IgD-negative memory B cell (primary cell): ENCODE results near the gene GBP1. TPM values are rescaled to one million over a fixed set of nuclear protein-coding genes. Genes with fewer than 3 reads are reported as not detected.
A peak's percentile ranks its signal among the peaks of the same experiment; 100 is the strongest.
"Not testable (repeated sequence)": the region's sequence is repeated elsewhere in the genome, so short reads cannot be mapped to it uniquely, and the experiment has no call there.

Experiments
- H3K27ac Mint-ChIP-seq, 3 donors: one replicate each; pipeline ENCODE4 v1.8.0; 2020 to 2022; ENCODE audit warnings: mild to moderate bottlenecking in 3 of 3, mixed read lengths in 3 of 3, moderate library complexity in 1 of 3
- H3K27me3 Mint-ChIP-seq: one replicate; pipeline ENCODE4 v1.8.0; 2021; ENCODE audit warnings: mixed read lengths
- H3K36me3 Mint-ChIP-seq: one replicate; pipeline ENCODE4 v1.8.0; 2020; ENCODE audit warnings: mild to moderate bottlenecking, mixed read lengths
- H3K4me1 Mint-ChIP-seq, 3 donors: one replicate each; pipeline ENCODE4 v1.8.0; 2020 to 2022; ENCODE audit warnings: mixed read lengths in 3 of 3, mild to moderate bottlenecking in 1 of 3
- H3K4me3 Mint-ChIP-seq, 4 donors: one replicate each; pipeline ENCODE4 v1.8.0; 2020 to 2022; ENCODE audit warnings: mild to moderate bottlenecking in 4 of 4, mixed read lengths in 4 of 4, moderate library complexity in 3 of 4
- H3K9me3 Mint-ChIP-seq, 3 donors: one replicate each; pipeline ENCODE4 v1.8.0; 2020 to 2021; ENCODE audit warnings: mixed read lengths in 3 of 3, mild to moderate bottlenecking in 1 of 3
- polyA plus RNA-seq: library from polyadenylated mRNA; unstranded; fragments of 300-500 nt; fragmentation: Illumina TruSeq; gene quantifications from one replicate; pipeline ENCODE4 v1.2.3, GENCODE V29; 2021

GBP1 gene
- 9.3 TPM for polyA plus RNA-seq

- H3K4me1 Mint-ChIP-seq, result peaks cover 22 to 43% (median 36%) of the 10 kb centered on the region in 3 donors
Observed at GRCh38 chr1:89065079-89065868, at the start of gene GBP1. TSS of gene GBP1 (minus strand) at chr1:89065208. CDS start at chr1:89063234, 1,974 bp downstream.

DNA sequence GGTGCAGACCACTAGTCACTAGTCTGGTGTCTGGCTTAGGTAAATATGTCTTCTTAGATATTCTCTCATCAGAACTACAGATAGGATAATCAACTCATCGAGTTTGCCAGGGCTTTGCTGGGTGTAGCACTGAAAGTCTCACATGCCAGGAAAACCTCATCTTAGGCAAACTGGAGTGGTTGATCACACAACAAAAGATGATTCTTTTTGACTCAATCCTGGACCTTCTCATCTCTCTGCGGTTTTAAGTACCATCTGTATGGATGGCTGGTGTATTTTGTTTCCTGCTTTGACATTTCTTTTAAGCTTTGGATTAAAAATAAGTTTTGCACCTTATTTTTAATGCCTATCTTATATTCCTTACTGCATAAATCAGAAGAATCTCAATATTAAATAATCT lies 49.7 kb upstream of the GBP1 start:
- peaks cover 3% of the 10 kb centered on the region for H3K36me3 Mint-ChIP-seq
- no peaks in the 10 kb centered on the region for H3K9me3 Mint-ChIP-seq
- H3K4me1 Mint-ChIP-seq, result no peaks in the 10 kb centered on the region
- no peak overlapping the region for H3K27ac Mint-ChIP-seq
- no peaks in the 10 kb centered on the region for H3K27me3 Mint-ChIP-seq
- H3K4me3 Mint-ChIP-seq, result no peak overlapping the region

More at GRCh38 chr1:89065079-89065868, at the start of gene GBP1:
- Mint-ChIP-seq H3K9me3 (no peaks in the 10 kb centered on the region), H3K4me3 (peak within 1 kb of the TSS; percentile 82 to 95 (median 94)), H3K27me3 (no peaks in the 10 kb centered on the region), H3K36me3 (peaks cover 5% of the 10 kb centered on the region), H3K27ac (peak within 1 kb of the TSS; percentile 21 to 92 (median 67))

DNA sequence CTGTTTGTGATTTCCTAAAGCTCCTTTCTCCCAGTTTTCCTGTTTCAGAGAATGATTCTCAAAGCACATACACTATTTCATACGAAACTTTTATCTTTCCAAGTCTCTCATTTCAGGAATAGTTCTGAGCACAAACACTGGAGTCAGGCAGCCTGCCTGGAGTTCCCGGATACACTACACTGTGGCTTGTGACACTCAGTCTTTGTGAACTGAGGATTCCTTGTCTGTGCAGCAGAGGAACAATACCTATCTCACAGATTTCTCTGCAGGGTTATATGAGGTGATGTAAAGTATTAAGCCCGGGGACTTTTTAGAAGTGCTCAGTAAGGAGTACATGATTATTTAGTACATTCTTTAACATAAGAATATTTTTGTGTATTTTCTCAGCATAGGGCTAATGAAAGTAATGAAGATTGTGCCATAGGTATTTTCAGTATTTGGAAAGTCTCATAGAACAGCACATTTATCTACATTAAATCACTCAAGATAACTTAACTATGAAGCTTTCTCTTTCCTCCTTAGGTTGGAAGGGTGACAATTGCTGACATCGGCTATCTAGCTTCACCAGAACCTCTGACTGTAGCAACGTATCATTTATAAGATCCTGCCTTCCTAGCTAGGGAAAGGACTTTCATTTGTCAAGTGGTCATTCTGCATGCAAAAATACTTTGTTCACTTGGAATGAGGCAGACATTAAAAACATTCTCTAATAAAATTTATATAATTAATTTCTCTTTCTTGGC lies 48.0 kb upstream of the GBP1 start:
- Mint-ChIP-seq H3K4me3 (no peak overlapping the region), H3K27ac (no peak overlapping the region), H3K27me3 (no peaks in the 10 kb centered on the region), H3K9me3 (no peaks in the 10 kb centered on the region), H3K36me3 (peaks cover 6% of the 10 kb centered on the region), H3K4me1 (no peaks in the 10 kb centered on the region)

GRCh38 chr1:89104687-89105086 lies 39.7 kb upstream of the GBP1 start:
- Mint-ChIP-seq H3K4me3 (no peak overlapping the region), H3K27ac (no peak overlapping the region), H3K9me3 (no peaks in the 10 kb centered on the region), H3K27me3 (peaks cover 4% of the 10 kb centered on the region), H3K36me3 (peaks cover 9% of the 10 kb centered on the region), H3K4me1 (peaks cover 0 to 1% (median 0%) of the 10 kb centered on the region in 3 donors)

GRCh38 chr1:89104147-89104546 lies 39.1 kb upstream of the GBP1 start:
- no peak overlapping the region for H3K4me3 Mint-ChIP-seq
- peaks cover 9% of the 10 kb centered on the region for H3K36me3 Mint-ChIP-seq
- peaks cover 4% of the 10 kb centered on the region for H3K27me3 Mint-ChIP-seq
- H3K9me3 Mint-ChIP-seq, result peaks cover 0 to 2% (median 0%) of the 10 kb centered on the region in 3 donors
- no peak overlapping the region for H3K27ac Mint-ChIP-seq
- peaks cover 0 to 1% (median 0%) of the 10 kb centered on the region in 3 donors for H3K4me1 Mint-ChIP-seq

DNA sequence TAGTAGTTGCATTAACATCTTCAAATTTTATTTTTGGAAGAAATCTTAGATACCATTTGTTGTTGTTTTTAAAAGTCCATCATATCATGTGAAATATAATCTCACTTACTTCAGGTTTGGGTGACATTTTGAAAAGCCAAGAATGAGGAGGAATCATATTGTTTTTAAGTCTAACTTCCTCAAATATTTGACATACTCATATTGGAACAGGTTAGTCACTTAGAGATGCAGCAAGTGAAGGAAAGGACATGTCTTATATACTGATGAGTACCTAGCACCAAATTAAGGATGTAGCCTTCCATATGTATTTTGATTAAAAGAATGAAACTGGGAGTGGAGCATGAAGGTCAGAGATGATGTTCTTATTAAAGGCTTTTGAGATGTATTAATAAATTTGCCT lies 37.0 kb upstream of the GBP1 start:
- H3K36me3 Mint-ChIP-seq, result peaks cover 5% of the 10 kb centered on the region
- H3K9me3 Mint-ChIP-seq, result peaks cover 2 to 4% (median 2%) of the 10 kb centered on the region in 3 donors
- peaks cover 4% of the 10 kb centered on the region for H3K27me3 Mint-ChIP-seq
- peaks cover 0 to 1% (median 0%) of the 10 kb centered on the region in 3 donors for H3K4me1 Mint-ChIP-seq
- no peak overlapping the region for H3K27ac Mint-ChIP-seq
- no peak overlapping the region for H3K4me3 Mint-ChIP-seq

DNA sequence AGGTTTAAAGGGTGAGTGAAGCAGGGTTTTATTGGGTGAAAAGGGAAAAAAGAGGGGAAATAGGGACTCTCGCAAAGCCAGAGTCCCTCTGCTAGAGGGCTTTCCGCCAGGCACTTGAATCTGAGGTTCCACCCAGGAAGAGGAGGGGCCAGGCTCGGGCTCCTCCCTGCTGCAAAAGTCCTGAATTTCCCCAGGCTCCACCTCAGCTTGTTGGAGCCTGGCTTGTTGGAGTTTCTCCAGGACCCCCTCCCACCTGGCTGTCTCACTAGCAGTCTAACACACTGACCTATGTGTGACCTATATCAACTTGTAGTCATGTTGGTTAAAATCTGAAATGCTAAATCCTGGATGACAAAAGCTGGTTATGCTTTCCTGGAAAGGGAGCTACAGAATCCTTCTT lies 35.4 kb upstream of the GBP1 start:
- no peak overlapping the region for H3K27ac Mint-ChIP-seq
- H3K36me3 Mint-ChIP-seq, result no peaks in the 10 kb centered on the region

GRCh38 chr1:89098857-89099256 lies 33.8 kb upstream of the GBP1 start:
- no peaks in the 10 kb centered on the region for H3K4me1 Mint-ChIP-seq
- H3K4me3 Mint-ChIP-seq, result no peak overlapping the region
- no peaks in the 10 kb centered on the region for H3K36me3 Mint-ChIP-seq
- H3K27ac Mint-ChIP-seq, result no peak overlapping the region
- peaks cover 2 to 12% (median 4%) of the 10 kb centered on the region in 3 donors for H3K9me3 Mint-ChIP-seq
- peaks cover 4% of the 10 kb centered on the region for H3K27me3 Mint-ChIP-seq

More for the DNA sequence above, 35.4 kb upstream of the GBP1 start:
- no peak overlapping the region for H3K4me3 Mint-ChIP-seq
- peaks cover 2 to 12% (median 4%) of the 10 kb centered on the region in 3 donors for H3K9me3 Mint-ChIP-seq
- H3K27me3 Mint-ChIP-seq, result peaks cover 4% of the 10 kb centered on the region
- H3K4me1 Mint-ChIP-seq, result no peaks in the 10 kb centered on the region

GRCh38 chr1:89095737-89096136 lies 30.7 kb upstream of the GBP1 start:
- H3K27ac Mint-ChIP-seq, result no peak overlapping the region
- H3K4me3 Mint-ChIP-seq, result no peak overlapping the region
- peaks cover 2 to 12% (median 4%) of the 10 kb centered on the region in 3 donors for H3K9me3 Mint-ChIP-seq
- H3K4me1 Mint-ChIP-seq, result no peaks in the 10 kb centered on the region
- peaks cover under 1% of the 10 kb centered on the region for H3K36me3 Mint-ChIP-seq
- H3K27me3 Mint-ChIP-seq, result peaks cover 2% of the 10 kb centered on the region

DNA sequence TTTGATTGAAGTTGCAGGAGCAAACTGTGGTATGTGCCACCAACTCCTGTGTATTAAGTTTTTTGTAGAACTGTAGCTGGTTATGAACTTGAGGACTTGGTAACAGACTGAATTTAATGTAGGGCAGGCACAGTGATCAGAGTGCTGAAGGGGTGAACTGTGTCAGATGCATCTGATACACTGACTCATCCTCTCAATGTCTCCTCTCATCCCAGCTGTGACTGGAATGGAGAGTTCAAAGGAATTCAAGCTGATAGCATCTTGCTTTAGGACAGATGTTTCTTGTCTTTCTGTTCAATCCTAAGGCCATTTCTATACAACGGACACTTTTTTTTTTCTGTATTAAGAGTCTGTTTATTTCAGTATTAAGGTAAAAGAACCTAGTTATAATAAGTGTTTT lies 25.0 kb upstream of the GBP1 start:
- Mint-ChIP-seq H3K27me3 (peaks cover 2% of the 10 kb centered on the region), H3K36me3 (peaks cover 2% of the 10 kb centered on the region), H3K27ac (no peak overlapping the region)

DNA sequence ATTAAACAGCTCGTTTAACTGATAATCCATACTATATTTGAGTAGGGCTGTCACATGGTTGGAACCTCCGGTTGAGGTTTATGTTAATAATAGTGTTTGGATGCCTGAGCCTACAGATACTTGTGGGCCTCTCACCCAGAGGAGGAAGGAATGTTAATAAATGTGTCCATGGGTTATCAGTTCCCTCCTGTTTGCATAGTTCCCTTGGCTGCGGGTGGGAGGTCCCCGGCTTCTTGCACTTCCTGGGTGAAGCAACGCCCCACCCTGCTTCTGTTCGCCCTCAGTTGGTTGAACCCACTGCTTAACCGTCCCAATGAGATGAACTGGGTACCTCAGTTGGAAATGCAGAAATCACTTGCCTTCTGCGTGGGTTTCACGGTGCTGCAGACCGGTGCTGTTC lies 23.6 kb upstream of the GBP1 start:
- peaks cover 0 to 2% (median 0%) of the 10 kb centered on the region in 3 donors for H3K4me1 Mint-ChIP-seq
- peaks cover 2% of the 10 kb centered on the region for H3K36me3 Mint-ChIP-seq
- no peak overlapping the region for H3K27ac Mint-ChIP-seq

More for the DNA sequence above, 25.0 kb upstream of the GBP1 start:
- Mint-ChIP-seq H3K4me1 (no peaks in the 10 kb centered on the region), H3K9me3 (no peaks in the 10 kb centered on the region), H3K4me3 (no peak overlapping the region)

GRCh38 chr1:89087241-89087640 lies 22.2 kb upstream of the GBP1 start:
- Mint-ChIP-seq H3K9me3 (peaks cover 0 to 7% (median 0%) of the 10 kb centered on the region in 3 donors), H3K4me1 (peaks cover 0 to 2% (median under 1%) of the 10 kb centered on the region in 3 donors), H3K4me3 (no peak overlapping the region), H3K36me3 (peaks cover 2% of the 10 kb centered on the region), H3K27me3 (peaks cover under 1% of the 10 kb centered on the region), H3K27ac (no peak overlapping the region)

More for the DNA sequence above, 23.6 kb upstream of the GBP1 start:
- peaks cover 2% of the 10 kb centered on the region for H3K27me3 Mint-ChIP-seq
- H3K9me3 Mint-ChIP-seq, result peaks cover 0 to 7% (median 0%) of the 10 kb centered on the region in 3 donors
- no peak overlapping the region for H3K4me3 Mint-ChIP-seq

DNA sequence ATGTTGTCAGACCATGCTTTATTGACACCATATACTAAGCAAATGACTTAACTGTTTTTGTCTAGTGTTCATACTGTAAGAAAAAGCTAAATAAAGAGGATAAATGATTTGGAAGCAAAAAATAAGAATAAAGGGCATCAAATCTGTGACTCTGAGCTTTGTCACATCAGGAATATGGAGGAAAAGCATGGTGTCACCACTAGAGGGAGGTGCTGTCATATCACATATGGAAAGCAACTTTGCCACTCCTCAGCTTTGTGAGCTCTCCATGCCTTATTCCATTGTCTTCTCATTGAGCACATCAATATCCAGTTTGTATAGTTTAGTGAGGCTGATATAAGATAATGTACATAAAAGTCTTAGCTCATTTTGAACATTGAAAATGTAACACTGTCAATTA lies 20.8 kb upstream of the GBP1 start:
- Mint-ChIP-seq H3K27me3 (no peaks in the 10 kb centered on the region), H3K27ac (no peak overlapping the region), H3K36me3 (peaks cover 2% of the 10 kb centered on the region), H3K4me3 (no peak overlapping the region), H3K9me3 (peaks cover 0 to 7% (median 0%) of the 10 kb centered on the region in 3 donors), H3K4me1 (peaks cover 4 to 12% (median 6%) of the 10 kb centered on the region in 3 donors)

DNA sequence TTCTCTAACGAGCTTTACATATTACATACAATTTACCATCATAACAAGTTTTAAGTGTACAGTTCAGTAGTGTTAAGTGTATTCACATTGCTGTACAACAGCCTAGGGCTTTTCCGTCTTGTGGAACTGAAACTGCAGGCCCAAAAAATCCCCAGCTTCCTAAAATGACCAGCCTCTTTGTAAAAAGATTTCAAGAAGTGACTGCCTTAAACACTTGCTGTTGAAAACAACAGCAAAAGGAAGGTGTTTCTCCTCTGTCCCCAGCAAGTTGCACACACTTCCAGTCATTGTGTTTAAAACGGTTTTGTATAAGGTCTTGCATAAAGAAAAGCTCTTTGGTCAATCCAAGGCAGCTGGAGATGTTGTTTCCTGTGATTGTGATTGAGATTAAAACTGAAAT lies 16.0 kb upstream of the GBP1 start:
- peak overlapping the region in 1 of 3 donors; percentile 94 for H3K27ac Mint-ChIP-seq
- peaks cover 2% of the 10 kb centered on the region for H3K36me3 Mint-ChIP-seq
- H3K27me3 Mint-ChIP-seq, result no peaks in the 10 kb centered on the region
- H3K9me3 Mint-ChIP-seq, result peaks cover 2 to 15% (median 2%) of the 10 kb centered on the region in 3 donors
- H3K4me3 Mint-ChIP-seq, result peak overlapping the region in 1 of 4 donors; percentile 61
- H3K4me1 Mint-ChIP-seq, result peaks cover 4 to 17% (median 7%) of the 10 kb centered on the region in 3 donors

- Mint-ChIP-seq H3K27ac (peak overlapping the region in 1 of 3 donors; percentile 94), H3K4me1 (peaks cover 4 to 17% (median 7%) of the 10 kb centered on the region in 3 donors), H3K9me3 (peaks cover 2 to 15% (median 2%) of the 10 kb centered on the region in 3 donors)
- not testable (repeated sequence) for H3K27me3 Mint-ChIP-seq, H3K36me3 Mint-ChIP-seq, H3K4me3 Mint-ChIP-seq
Observed at GRCh38 chr1:89080068-89080467, 15.1 kb upstream of the GBP1 start.
